ENCODE measurements around the gene P2RY14. TPM values are rescaled to one million over a fixed set of nuclear protein-coding genes. Genes with fewer than 3 reads are reported as not detected.
A peak's percentile ranks its signal among the peaks of the same experiment; 100 is the strongest.
"Not testable (repeated sequence)": the region's sequence is repeated elsewhere in the genome, so short reads cannot be mapped to it uniquely, and the experiment has no call there.

The P2RY14 gene
- total RNA-seq, 1 experiment from 2014 or later: not detected

- DNase-seq (ENCODE audit: extremely low read depth, low read depth): no peak
These were observed 13.2 kb downstream of the P2RY14 start for GRCh38 chr3:151265166-151265565.

- no peak for DNase-seq (ENCODE audit: extremely low read depth, low read depth)
These were observed 13.7 kb downstream of the P2RY14 start for GRCh38 chr3:151264605-151265004.

- DNase-seq (ENCODE audit: extremely low read depth, low read depth): no peak
These were observed 15.3 kb downstream of the P2RY14 start for GRCh38 chr3:151262871-151263525.

- DNase-seq (ENCODE audit: extremely low read depth, low read depth): no peak
These were observed 18.7 kb downstream of the P2RY14 start for GRCh38 chr3:151259664-151260063.

- DNase-seq (ENCODE audit: extremely low read depth, low read depth): no peak
These were observed 21.6 kb downstream of the P2RY14 start for GRCh38 chr3:151256749-151257148.

- no peak for DNase-seq (ENCODE audit: extremely low read depth, low read depth)
These were observed 29.5 kb downstream of the P2RY14 start for GRCh38 chr3:151248772-151249337.

- not testable (repeated sequence) for DNase-seq (ENCODE audit: extremely low read depth, low read depth)
These were observed 36.3 kb downstream of the P2RY14 start for GRCh38 chr3:151242006-151242405.

GRCh38 chr3:151236736-151237135, 41.6 kb downstream of the P2RY14 start:
- no peak for DNase-seq (ENCODE audit: extremely low read depth, low read depth)

GRCh38 chr3:151236316-151236715, 42.0 kb downstream of the P2RY14 start:
- DNase-seq (ENCODE audit: extremely low read depth, low read depth): no peak

GRCh38 chr3:151234825-151235224, 43.5 kb downstream of the P2RY14 start:
- no peak for DNase-seq (ENCODE audit: extremely low read depth, low read depth)

GRCh38 chr3:151232991-151233390, 45.4 kb downstream of the P2RY14 start:
- DNase-seq (ENCODE audit: extremely low read depth, low read depth): no peak

GRCh38 chr3:151232403-151232802, 45.9 kb downstream of the P2RY14 start:
- not testable (repeated sequence) for DNase-seq (ENCODE audit: extremely low read depth, low read depth)

GRCh38 chr3:151230646-151231045, 47.7 kb downstream of the P2RY14 start:
- DNase-seq (ENCODE audit: extremely low read depth, low read depth): no peak

- DNase-seq (ENCODE audit: extremely low read depth, low read depth): no peak
These were observed 49.7 kb downstream of the P2RY14 start for GRCh38 chr3:151228666-151229040.

- DNase-seq (ENCODE audit: extremely low read depth, low read depth): peak; percentile 58
These were observed 50.3 kb downstream of the P2RY14 start for GRCh38 chr3:151227807-151228665.

GRCh38 chr3:151227266-151227806, 51.0 kb downstream of the P2RY14 start:
- no peak for DNase-seq (ENCODE audit: extremely low read depth, low read depth)

- no peak for DNase-seq (ENCODE audit: extremely low read depth, low read depth)
These were observed 51.5 kb downstream of the P2RY14 start for GRCh38 chr3:151226825-151227224.

- peak; percentile 17 for DNase-seq (ENCODE audit: extremely low read depth, low read depth)
These were observed 52.2 kb downstream of the P2RY14 start for GRCh38 chr3:151226088-151226563.

GRCh38 chr3:151225040-151225975, 53.0 kb downstream of the P2RY14 start:
- DNase-seq (ENCODE audit: extremely low read depth, low read depth): no peak

GRCh38 chr3:151224268-151224866, 54.0 kb downstream of the P2RY14 start:
- DNase-seq (ENCODE audit: extremely low read depth, low read depth): no peak

Measured in NCI-H460 (cell line).